GM19452 (cell line): ENCODE measurements around the gene LAMB1.
"Not testable (repeated sequence)": the region's sequence is repeated elsewhere in the genome, so short reads cannot be mapped to it uniquely, and the experiment has no call there.

Experiments
- ATAC-seq: cut with Tn5 transposase; IDR thresholded peaks from one replicate; pipeline ENCODE4 v1.9.1; 2021; ENCODE audit not compliant: unreplicated experiment

The LAMB1 gene

DNA sequence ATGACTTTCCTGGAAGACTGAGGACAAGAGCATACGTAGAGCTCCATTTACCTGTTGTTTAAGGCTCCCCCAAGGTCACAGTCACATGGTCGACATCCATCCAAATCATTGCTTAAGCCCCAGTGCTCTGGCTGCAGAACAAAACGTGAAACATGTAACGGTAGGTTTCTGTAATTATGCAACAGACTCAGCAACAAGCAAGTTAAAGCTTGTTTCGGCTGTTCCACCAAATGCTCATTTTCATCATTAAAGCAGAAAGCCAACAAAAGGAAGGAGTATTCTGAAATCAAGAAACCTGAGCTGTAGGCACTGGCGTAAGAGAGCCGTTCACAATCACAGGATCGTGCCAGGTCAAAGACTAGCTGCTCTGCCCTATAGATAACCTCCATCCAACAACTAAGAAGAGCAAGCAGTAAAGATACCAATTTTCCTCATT lies 30.0 kb downstream of the LAMB1 start:
- no peak for ATAC-seq

DNA sequence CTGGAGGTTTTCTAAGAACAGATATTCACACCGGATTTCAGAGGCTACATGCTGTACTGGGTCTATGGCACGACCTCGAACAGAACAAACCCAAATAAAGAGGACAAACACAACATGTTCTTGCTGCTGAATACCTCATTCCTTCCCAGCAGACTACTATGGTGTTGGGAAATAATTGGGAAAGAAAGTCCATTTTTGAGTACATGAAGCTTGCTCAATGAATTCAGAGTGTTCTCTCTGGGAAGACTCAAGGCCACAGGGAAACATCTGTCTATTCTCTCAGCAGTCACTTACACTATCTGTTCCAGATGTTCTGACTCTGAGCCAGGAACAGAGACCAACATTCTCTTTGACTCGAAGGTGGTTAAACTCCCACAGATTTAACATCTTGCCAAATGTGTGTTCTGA lies 30.9 kb downstream of the LAMB1 start:
- ATAC-seq, result no peak

GRCh38 chr7:107971613-107972012 lies 31.3 kb downstream of the LAMB1 start:
- no peak for ATAC-seq

DNA sequence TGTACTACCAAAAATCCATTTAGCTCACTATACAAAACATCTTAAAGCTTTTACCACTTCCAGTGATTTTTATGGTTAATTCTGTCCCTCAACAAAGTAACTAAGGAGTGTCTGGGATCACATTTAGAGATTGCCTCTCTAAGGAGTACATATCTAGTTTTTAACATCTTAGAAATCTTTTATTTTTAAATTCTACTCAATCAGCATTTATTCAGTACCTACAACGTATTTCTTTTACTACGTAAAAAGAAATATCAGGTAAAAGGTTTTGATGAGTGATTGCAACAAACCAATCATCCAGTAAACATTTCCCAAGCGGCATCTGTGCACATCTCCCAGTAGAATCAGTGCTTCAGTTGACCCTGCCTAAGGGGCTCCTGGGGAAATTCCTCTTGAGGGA lies 31.9 kb downstream of the LAMB1 start:
- no peak for ATAC-seq

DNA sequence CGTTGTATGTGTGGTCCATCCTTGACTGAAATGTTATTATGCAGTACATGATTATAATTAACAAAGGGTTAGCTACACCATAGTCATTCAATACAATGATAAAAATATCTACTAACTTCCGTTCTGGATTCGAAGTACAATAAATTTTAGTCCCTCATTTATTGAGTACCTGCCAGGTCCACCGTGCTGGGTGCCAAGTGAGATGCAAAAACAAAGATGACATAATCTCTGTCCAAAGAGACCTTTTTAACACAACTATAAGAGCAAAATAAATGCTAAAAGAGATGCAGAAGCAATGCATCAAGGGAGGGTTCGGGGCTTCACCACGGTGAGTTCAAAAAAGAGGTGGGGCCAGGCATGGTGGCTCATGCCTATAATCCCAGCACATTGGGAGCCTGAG lies 33.1 kb downstream of the LAMB1 start:
- ATAC-seq, result no peak

- no peak for ATAC-seq
Measured at GRCh38 chr7:107968449-107968848, 34.5 kb downstream of the LAMB1 start.

GRCh38 chr7:107967420-107967819 lies 35.5 kb downstream of the LAMB1 start:
- ATAC-seq, result no peak

- ATAC-seq, result no peak
Measured at GRCh38 chr7:107966711-107967110, 36.2 kb downstream of the LAMB1 start.

DNA sequence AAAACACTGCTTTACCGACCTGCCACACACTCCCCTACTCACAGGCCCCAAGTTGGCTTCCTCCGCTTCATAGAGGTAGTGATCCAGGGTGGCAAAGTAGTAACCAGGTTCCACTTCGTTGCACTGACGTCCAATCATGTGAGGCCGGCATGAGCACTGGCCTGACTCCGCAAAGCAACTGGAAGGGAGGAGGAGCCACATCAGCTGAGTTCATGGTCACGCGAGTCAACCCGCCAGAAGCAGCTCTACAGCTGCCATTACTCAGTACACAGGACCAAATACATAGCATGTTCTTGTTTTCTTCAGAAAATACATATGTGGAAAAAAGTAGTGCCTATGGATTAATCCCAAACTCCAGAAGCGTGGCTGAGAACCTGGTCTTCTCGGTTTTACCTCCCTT lies 38.5 kb downstream of the LAMB1 start:
- no peak for ATAC-seq

DNA sequence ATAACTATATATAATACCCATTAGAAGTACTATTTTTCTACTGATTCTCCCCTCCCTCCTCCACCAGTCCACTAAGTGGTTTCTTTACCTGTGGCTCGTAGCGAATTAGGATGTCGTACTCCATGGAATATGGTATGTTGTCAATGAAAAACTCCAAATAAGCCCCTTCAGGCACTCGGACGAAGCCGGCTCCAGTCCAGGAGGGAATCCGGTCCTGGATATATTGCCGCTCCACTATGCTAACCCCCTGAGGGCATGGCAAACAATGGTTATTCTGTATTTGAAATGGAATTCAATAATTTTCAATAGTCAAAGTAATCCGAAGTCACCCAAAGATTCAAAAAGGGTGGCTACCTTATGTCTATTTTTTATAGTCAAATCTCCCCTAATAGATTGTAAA lies 40.1 kb downstream of the LAMB1 start:
- no peak for ATAC-seq

DNA sequence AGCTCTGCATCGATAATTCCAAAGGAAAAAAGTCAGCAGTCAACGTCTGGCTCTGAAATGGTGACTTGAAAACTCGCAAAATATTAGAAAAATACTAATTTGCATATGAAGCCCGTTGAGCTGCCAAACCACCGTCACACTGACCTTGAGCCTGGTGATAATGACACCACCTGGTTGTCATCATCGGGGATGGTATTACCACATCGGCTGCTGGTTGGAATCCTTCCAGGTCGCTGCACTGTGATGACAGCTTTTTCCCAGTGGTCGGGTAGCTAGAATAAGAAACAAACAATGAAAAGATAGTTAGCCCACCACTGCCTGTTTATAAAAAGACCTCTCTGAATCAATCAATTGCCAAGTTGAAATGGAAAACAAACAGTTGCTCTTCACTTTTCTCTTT lies 41.6 kb downstream of the LAMB1 start:
- ATAC-seq, result no peak

DNA sequence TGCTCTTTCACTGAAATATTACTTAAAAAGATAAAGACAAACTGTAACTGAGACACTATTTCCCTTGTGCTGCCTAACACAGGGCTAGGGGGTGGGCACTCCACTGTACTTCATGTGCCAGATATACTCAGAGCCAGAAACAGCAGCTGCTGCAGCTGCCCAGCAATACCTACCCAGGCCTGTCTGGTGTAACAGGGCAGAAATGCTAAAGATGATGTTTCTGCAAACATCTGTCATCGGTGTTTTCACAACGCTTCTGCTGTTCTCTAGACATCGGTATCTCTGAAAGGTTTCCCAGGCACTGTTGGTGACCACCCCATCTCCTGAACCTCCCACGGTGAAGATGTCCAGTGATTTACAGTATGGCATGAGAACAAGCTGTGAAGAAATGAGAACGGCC lies 42.7 kb downstream of the LAMB1 start:
- no peak for ATAC-seq

- no peak for ATAC-seq
Measured at GRCh38 chr7:107959527-107959898, 43.4 kb downstream of the LAMB1 start.

GRCh38 chr7:107958764-107959526 lies 44.0 kb downstream of the LAMB1 start:
- no peak for ATAC-seq

DNA sequence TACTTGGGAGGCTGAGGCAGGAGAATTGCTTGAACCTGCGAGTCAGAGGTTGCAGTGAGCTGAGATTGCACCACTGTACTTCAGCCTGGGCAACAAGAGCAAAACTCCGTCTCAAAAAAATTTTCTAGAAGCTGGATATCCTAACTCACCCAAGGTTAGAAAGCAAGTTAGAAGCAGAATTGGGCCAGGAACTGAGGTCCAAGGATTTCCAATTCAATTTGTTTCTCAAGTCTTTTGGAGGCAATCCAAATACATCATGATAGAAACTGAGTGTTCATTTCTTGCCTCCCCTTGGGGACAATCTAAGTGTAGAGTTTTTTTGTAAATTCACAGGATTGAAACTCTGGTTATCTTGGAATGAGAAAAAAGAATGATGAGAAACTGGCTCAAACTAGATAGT lies 45.5 kb downstream of the LAMB1 start:
- no peak for ATAC-seq

GRCh38 chr7:107956950-107957349 lies 46.0 kb downstream of the LAMB1 start:
- ATAC-seq, result not testable (repeated sequence)

DNA sequence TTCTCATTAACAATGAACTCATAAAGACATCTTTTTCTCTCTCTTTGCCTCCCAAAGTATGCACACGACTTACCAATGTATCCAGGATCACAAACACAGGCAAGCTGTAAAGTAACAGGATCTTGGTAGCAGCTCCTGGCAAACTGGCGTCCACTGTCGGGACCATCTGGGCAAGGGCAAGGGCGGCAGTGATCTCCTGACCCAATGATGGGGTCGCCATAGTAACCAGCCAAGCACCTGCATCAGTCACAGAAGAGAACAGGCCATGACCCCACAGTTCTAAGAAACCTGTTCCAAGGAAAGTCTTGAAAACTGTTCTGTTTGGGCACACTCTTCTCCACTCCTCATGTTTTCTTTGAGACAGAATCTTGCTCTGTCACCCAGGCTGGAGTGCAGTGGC lies 47.6 kb downstream of the LAMB1 start:
- ATAC-seq, result no peak

DNA sequence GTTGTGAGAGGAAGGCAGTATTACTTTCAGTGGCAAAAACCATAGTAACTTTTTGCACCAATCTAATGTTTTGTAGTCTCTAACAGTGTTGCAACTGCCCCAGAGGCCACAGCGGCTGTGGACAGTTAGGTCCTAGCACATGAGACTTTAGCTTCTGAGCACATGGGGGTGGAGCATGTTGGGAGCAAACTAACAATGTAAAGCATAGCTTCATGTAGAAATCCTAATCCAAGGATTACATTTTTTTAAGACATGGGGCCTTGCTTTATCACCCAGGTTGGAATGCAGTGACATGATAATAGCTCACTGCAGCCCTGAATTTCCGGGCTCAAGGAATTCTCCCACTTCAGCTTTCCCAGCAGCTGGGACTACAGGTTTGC lies 49.0 kb downstream of the LAMB1 start:
- ATAC-seq, result no peak

GRCh38 chr7:107953265-107953923 lies 49.6 kb downstream of the LAMB1 start:
- ATAC-seq, result no peak

- ATAC-seq, result no peak
Measured at GRCh38 chr7:107951896-107952295, 51.1 kb downstream of the LAMB1 start.

- no peak for ATAC-seq
Measured at GRCh38 chr7:107951172-107951787, 51.7 kb downstream of the LAMB1 start.

DNA sequence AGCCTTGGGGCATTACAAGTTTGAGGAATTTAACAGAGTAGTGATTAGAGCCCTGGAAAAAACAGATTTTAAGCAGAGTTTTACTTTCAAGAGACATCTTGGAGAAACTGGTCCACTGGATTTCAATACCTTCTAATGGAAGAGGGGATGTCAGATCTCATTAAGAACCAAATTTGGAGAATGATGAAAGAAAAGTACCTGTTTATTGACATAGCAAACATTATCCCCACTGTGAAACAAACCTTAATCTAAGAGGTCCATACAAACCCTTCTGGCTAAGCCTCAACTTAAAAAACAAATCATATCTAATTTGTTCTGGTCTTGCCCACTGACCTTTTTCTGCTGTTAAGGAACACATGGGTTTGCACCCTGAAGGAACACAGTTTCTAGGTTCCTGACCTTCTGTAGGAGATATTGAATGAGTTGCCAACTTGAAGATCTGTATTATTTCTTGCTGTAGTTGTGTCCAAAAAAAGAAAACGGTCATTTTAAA lies 53.5 kb downstream of the LAMB1 start:
- ATAC-seq, result no peak
